HG03439 (cell line): Measurements from ENCODE around the gene LMOD1.

Experiments used
- ATAC-seq: cut with Tn5 transposase; IDR thresholded peaks from one replicate; pipeline ENCODE4 v1.9.1; 2021; ENCODE audit warnings: mild to moderate bottlenecking, moderate library complexity; ENCODE audit not compliant: unreplicated experiment

Gene LMOD1

GRCh38 chr1:201895120-201895665 is 51.2 kb downstream of the LMOD1 start:
- no peak for ATAC-seq

DNA sequence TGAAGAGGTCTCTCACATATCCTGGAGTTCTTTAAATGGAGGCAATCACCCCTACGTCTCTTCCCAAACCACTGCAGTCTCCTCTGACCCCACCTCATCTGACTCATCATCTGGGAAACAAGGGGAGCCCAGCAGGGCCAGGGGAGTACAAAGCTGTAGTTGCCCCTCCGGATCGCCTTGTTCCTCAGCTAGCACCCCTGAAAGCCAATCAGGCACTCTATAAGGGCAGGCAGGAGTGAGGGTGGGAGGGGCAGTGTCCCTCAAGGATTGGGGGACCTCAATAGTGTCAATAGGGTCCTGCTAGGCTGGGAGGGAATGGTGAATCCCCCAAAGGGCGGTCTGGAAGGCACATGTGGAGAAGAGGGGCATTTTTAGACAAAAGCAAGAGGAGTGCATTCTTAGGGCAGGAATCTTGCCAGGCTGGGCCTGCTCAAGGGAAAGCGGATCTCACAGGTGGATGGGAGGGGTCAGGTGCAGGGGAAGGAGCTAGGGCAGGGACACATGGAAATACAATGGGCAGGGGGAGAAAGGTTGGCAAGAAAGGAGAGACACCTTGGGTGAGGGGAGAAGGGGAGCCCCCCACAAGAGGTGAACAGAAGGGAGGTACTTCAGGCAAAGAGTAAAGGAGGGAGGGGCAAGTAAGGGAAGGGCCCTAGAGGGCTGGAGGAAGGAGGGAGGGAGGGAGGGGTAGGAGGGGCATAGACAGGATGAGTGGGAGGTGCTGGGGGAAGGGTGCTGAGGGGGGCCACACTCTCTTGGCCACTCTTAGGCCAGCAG is 51.8 kb downstream of the LMOD1 start:
- no peak for ATAC-seq

DNA sequence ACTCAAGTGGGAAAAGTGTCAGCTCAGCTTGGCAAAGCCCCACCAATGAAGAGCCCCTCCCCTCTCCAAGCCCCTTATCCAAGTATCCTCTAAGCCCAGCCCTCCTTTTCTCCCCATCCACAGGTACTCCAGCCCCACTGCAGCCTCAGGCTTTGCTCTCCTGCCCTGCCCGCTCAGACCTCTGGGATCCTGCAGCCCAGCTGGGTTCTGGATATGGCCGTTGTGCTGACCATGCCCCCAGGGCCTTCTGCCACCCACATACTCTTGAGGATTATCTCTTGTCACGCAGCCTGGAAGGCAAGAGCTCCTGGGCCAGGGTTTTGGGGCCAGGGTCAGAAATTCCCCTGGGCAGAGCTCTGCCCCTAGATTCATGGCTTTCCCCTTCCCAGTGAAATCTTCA is 52.9 kb downstream of the LMOD1 start:
- ATAC-seq, result no peak

DNA sequence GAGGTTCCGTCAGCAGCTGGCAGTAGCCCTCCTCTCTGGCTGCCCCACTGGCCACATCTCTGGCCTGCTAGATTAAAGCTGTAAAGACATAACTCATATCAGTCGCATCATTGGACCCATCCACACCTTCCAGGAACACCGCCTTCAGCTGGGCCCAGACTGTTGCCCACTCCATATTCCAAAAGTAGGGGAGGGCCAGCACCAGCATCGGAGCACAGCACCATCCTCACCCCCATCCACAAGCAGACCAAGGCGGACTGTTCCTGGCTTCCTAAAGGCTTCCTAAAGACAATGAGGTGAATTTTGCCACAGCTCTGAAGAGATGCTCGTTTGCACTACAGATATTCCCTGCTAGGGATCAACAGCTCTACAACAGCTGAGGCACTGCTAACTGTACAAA is 54.1 kb downstream of the LMOD1 start:
- ATAC-seq, result no peak

DNA sequence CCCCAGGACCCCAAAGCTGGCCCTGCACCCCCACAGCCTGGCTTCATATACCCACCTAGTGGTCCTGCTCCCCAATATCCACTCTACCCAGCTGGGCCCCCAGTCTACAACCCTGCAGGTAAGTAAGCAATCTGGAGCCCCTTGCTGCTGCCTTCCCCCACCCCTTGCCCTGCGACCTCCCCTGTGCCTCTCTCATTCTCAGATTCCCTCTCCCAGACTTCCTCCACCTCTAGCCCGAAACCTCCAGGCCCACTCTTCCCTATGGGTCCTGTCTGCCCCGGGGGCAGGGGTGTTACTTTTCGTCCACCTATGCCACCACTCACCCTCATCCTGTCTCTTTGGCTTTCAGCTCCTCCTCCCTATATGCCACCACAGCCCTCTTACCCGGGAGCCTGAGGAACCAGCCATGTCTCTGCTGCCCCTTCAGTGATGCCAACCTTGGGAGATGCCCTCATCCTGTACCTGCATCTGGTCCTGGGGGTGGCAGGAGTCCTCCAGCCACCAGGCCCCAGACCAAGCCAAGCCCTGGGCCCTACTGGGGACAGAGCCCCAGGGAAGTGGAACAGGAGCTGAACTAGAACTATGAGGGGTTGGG is 54.8 kb downstream of the LMOD1 start:
- no peak for ATAC-seq

DNA sequence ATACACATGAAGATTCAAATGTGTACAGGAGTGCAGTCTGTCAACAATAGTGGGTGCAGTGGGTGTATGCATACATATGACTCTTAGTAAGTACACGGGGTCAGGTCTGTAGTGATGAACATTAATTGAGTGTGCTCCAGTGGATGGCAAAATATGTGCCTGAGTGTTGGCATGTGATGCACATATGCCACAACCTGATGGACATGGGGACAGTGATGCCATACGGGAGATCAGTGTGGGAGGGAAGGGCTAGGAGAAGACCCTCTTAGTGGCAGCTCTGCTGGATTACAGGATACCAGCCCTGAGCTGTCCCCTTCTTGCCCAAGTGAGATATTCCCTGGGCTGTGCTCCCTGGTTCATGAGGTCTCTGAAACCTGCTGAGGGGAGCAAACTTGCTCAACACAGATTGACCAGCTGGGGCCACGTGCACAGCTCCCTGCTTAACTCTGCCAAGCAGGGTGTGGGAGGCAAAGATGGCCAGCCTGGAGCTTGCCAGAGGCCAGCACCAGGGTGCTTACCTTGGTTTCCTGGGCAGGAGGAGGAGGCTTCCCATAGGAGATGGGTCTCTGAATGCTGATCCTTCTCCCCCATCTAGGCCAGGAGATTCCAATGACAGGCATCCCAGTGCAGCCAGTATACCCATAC is 55.4 kb downstream of the LMOD1 start:
- no peak for ATAC-seq

GRCh38 chr1:201890223-201890622 is 56.1 kb downstream of the LMOD1 start:
- no peak for ATAC-seq

DNA sequence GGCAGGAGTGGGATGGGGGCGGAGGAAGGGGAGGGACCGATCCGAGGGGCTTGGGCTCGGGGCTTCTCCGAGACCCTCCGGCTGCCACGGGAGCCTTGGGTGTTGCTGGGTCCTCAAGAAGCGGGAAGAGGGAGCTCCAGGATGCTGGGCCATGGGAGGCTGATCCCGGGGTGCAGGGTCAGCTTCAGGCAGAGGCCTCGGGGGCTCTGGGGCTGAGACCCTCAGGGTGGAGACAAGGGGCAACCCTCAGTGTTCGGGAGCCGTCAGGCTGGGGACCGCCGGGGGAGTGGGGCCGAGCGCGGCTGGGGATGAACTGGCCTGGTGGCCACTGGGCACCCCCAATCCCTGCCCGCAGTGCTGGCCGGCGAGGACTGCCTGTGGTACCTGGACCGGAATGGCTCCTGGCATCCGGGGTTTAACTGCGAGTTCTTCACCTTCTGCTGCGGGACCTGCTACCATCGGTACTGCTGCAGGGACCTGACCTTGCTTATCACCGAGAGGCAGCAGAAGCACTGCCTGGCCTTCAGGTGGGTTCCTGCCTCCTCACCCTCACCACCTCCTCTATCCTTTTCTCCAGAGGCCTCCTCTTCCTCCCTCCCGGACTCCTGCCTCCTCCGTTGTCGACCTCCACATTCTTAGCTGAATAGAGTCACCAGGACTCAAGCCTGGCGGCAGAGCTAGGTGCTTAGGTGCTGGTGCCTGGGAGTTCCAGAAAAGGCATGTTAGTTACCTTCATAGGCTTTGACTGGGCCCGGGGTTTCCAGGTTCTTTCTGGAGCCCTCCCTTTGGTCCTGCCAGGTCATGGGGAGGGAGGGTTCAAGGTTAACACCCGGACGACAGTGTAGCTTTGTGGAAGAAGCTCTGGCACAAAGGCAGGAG is 57.0 kb downstream of the LMOD1 start:
- no peak for ATAC-seq

- ATAC-seq, result no peak
Measured at GRCh38 chr1:201888282-201889089, 57.9 kb downstream of the LMOD1 start, which contains the start of gene SHISA4. Gene SHISA4, plus strand, starts transcription at chr1:201888898. Its CDS starts 97 bp downstream, at chr1:201888995.

DNA sequence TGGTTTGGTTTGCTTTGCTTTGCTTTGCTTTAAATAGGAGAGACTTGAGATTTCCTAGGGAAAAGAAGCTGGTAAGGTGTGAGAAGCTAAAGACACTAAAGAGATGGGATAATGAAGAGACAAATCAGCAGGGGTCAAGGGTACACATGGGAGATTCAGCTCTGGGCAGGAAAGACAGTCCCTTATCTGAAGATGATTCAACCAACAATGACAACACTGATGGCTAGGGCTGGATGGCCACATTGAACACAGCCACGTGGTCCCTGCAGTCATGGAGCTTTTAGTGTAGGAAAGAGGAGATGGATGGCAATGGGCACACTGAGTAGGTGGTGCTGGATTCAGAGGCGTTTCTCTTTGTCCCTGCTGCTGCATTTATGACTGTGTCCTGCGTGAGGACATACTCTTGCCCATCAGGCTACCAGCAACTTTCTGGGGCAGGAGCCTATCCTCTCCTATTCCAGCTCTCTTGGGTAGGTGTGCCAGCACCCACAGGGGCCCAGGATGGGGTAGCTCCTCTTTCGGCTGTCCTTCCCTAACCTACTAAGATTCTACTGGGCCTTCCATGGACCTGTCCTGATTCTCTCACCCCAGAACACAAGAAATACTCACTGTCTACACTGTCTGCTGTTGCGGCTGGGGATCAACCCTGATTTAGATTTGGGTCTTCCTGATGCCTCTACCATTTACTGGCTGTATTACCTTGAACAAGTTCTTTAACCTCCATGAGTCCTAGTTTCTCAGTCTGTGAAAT is 59.1 kb downstream of the LMOD1 start:
- ATAC-seq, result no peak

DNA sequence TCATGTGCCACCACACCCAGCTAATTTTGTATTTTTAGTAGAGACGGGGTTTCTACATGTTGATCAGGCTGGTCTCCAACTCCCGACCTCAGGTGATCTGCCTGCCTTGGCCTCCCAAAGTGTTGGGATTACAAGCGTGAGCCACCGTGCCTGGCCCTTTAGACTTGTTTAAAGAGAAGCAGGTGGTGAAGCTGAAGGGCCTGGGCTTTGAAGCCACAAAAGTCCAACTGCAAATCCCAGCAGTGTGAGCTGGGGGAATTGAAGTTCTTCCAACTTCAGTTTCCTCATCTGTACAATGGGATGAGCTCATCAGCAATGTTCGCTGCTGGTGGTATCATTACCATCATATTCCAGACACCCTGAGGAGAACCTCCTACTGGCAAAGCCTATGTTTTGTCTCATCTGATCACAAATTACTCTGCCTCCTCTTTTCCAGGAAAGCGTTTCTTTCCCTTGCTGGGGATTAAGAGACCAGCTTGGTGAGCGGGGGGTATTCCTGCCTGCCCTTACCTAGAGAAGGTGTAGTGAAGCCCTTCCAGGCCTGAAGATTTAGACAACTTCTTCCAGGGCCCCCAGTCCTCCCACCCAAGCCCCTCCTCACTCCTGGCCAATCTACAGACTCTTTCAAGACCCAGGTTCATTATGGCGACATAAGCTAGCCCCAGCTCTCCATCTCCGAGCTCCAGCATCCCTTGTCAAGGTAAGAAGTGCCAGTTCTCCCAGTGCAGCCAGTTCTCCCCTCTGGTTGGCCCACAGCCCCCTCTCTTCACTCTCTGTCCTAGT is 60.1 kb downstream of the LMOD1 start:
- ATAC-seq, result no peak

DNA sequence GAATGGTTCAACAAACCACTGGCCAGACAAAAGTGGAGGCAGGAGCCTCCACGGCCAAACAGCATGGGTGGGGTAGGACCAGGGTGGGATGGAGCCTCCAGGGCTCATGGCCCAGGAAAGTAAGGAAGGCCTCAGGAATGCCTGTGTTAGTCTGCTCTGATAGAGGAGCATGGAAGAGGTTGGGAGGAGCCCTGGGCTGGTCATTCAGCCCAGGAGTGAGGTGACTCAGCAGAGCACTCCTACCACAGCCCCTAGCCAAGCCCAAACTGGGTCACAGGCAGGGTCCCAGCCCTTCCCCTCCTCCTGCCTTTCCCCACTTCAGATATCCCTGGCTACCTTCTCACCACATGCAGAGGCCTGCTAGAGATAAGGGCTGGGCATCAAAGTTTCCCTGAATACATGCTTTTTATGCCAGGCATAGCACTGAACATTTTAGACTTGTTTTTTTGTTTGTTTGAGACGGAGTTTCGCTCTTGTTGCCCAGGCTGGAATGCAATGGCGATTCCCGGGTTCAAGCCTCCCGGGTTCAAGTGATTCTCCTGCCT is 60.7 kb downstream of the LMOD1 start:
- ATAC-seq, result no peak

- no peak for ATAC-seq
Measured at GRCh38 chr1:201884425-201884824, 61.9 kb downstream of the LMOD1 start.

DNA sequence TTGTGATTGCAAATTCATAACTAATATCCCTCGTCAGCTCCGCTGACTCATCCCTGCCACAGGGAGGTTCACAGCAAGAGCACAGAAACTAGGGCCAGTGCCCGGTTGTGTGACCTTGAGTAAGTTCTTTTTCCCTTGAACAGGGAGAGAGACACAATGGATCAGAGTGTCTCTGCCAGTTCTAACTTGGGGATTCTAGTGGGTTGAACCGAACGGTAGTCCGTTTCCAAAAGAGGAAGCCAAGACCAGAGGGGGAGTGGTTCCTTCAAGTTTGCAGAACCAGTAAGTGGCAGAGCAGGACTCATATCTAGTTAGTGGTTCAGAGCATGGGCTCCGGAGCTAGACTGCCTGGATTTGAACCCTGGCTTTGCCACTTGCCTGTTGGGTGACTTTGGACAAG is 62.6 kb downstream of the LMOD1 start:
- no peak for ATAC-seq

DNA sequence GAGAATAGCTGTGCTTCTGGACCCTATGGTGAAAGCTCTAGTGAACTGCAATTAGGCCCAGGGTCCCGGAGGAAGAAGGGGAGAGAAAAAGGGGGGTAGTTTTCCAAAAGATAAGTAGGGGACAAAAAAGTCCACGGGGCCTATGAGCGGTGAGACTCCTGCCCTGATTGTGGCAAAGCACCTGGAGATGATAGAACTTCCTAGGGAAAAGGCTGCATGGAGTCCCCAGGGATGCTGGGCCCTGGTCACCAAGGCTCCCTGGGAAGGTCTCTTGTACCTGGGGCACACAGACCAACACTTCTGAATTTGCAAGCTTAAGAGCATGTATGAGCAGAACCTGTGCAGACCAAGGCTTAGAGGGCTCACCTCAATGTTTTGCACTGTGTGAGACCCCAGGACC is 63.1 kb downstream of the LMOD1 start:
- no peak for ATAC-seq

- no peak for ATAC-seq
Measured at GRCh38 chr1:201882665-201883132, 63.6 kb downstream of the LMOD1 start.

DNA sequence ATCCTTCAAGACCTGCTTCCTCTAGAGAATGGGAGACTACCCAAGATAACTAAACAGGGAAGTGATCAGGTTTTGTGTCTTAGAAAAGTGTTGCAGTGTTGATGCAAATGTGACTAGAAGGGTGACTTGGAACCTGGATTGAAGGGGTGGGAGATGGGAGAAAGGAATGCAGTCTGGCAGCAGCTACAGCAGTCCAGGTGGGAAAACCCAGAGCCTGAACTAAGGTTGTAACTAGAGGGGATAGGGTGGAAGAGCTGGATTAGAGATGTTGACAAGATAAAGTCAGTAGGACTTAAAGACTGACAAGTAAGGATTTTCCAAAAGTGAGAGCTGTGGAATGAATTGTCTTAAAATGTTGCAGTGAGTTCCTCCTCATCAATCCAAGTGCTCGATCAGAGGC is 64.7 kb downstream of the LMOD1 start:
- no peak for ATAC-seq

DNA sequence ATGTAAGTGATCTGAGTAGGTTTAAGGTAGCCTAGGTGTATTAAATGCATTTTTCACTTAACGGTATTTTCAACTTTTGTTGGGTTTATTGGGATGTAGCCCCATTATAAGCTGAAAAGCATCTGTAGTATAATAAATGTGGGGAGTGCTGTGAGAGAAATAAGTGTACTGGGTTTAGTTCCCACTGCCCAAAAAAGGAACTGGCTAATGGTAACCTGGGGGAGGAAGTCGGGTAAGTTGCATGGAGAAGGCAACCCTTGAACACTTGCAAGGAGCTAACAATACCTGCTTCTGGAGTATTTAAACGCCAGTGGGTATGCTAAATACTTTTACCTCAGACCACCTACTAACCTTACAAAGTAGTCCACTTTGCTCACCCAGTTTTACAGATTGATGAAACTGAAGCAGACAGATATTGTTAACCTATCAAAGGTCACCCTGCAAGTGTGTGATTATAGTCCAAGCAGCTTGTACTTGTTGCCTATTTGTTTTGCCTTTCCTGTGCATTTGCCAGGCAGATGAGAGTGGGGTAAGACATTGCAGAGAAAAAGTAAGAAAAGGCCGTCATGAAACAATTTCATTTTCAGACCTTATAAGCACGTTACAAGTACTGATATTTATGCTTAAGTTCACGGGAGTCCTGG is 65.3 kb downstream of the LMOD1 start:
- ATAC-seq, result no peak
